Fibroblast of skin of right biceps (primary cell): Measurements from ENCODE around the gene SCN2B.

ENCODE experiments used
- DNase-seq: peaks from one replicate; pipeline ENCODE4 v3.0.0-alpha.2; 2013

Gene SCN2B

DNA sequence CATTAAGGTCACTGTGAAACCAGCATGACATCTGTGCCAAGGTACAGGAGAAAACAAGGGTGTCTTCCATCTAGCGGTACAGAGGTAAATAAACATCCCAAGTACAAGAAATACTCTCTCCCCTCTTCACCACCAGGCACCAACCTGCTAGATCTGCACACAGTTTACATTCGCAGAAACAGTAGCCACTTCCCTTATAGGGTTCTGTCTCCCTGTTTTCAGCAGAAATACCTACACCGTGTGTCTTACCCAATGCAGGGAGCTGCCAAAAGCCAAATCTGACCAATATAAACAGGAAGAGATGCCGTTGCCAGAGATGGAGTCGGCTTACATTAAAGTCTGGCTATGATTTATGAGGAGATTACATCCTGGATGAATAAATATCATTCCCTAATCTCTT is 25.0 kb downstream of the SCN2B start:
- DNase-seq: peak; percentile 15

DNA sequence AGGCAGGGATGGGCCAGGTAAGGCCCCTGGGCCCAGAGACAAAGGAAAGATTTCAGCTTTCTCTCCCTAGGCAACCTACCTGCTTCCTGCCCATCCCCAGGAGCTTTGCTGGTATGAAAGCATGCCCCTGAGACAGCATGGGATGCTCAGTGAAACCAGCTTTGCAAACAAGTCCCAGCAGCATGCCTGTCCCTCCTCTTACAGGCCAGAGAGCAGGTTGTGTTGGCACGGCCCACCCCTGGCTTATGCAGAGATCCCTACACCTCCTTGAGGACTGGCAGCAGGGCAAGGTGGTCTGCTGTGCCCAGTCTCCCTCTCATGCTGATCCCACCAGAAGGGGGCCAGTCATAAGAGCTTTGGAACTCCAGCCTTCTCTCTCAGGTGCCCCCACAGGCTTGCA is 26.9 kb downstream of the SCN2B start:
- DNase-seq: no peak

DNA sequence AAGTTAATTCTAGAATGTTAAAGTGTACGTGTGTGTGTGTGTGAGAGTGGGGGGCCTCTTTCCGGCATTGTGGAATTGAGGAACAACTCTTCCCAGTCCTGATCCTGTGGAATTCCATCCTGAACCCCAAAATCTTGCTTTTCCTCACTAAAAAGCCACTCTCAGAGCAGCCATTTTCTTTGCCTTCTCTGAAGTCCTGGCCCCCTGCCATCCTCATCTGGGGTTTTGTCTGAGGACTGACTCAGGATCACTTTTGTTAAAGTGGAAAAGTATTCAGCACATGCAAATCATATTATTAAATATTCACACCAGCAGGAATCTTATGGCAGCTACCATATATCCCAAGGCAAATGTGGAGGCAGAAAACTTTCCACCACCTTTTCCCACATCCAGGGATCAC is 27.6 kb downstream of the SCN2B start:
- peak; percentile 17 for DNase-seq

DNA sequence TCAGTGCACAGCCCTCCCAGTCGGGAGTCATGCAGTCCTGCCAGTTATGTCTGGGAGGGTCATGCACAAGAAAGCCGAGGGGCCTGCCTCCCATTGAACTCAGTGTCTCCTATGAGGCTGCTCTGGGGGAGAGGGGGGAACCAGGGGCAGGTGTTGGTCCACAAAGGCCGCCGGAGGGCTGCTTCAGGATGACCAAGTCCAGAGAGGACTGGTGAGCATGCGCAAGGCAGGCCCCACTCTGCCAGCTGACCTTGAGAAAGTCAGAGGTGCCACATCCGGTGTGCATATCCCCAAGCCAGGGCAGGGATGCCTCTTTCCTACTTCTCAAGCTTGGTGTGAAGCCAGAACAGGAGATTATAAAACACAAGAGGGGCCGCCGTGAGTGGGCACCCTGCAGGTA is 28.2 kb downstream of the SCN2B start:
- no peak for DNase-seq

DNA sequence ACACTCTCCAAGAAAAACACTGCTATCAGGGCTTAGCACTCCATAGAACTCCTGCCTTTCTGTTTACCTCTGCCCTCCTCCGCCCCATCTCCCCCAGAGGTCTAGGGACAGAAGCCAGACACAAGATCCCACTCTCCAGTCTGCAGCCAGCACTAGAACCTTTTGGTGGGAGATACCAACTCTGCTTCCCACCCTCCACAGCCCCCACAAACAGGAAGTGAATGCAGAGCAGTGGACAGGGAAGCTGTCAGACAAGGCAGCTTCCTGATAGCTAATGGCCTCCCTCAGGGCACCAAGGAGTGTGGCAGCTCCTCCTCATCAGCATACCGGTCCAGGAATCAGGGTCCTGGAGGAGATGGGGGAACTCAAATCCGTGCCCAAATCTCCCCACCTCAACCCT is 28.9 kb downstream of the SCN2B start:
- DNase-seq: no peak

DNA sequence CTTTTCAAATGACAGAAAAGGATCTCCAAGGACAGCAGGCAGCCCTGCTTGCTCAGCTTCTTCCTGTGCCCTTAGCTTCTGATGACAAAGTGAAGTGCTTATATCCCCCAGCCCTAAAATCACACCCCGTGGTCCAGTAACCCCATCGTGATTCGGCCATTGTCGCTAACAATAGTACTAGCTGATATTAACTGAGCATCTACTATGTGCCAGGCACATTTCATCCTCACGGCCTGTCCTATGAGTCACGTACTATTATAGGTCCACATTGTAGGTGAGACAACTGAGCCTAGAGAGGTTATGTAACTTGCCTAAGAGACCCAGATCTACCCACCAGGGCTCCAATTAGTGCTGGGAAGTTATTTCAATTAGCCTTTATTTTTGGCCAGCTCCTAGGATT is 29.9 kb downstream of the SCN2B start:
- no peak for DNase-seq

DNA sequence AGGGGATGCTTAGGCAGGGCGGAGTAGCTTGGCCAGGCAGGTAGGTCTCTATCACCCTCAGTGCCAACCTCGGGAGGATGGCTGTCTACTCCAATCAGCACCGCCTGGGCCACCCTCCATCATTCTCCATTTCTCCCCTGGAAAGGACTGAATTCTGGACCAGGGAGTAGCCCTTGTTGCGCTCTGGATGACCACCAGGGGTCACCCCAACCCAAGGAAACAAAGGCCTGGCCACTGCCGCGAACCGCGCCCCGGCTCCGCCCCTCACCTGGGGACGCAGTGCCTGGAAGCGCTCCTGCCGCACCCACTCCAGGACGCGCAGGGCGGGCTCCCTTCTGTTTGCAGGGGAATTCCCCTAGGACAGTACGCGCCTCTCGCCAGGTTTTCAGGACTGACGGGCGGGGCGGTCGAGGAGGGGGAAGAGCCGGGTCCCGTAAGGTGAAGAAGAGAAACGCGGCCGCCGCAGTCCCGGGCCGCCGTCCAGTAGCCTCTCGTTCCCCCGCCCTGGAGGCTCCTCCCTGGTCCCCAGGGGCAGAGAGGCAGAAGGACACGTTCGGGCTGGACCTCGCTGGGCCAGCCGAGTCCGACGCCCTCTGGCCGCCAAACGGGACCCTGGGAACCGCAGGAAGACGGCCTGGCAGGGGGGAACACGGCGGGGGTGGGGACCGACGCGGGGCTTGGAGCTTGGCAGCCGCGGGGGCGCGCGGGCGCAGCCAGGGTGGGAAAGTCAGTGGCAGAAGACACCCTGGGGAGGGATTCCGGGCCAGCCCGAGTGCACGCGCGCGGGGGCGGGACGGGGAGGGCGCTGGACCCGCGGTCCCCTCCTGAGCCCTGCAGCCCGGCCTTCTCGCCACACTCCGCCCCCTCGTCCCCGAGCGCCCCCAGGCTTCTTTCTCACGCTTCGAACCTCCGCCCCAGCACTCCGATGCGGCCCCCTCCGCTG is 30.9 kb downstream of the SCN2B start:
- DNase-seq: peak; percentile 54

DNA sequence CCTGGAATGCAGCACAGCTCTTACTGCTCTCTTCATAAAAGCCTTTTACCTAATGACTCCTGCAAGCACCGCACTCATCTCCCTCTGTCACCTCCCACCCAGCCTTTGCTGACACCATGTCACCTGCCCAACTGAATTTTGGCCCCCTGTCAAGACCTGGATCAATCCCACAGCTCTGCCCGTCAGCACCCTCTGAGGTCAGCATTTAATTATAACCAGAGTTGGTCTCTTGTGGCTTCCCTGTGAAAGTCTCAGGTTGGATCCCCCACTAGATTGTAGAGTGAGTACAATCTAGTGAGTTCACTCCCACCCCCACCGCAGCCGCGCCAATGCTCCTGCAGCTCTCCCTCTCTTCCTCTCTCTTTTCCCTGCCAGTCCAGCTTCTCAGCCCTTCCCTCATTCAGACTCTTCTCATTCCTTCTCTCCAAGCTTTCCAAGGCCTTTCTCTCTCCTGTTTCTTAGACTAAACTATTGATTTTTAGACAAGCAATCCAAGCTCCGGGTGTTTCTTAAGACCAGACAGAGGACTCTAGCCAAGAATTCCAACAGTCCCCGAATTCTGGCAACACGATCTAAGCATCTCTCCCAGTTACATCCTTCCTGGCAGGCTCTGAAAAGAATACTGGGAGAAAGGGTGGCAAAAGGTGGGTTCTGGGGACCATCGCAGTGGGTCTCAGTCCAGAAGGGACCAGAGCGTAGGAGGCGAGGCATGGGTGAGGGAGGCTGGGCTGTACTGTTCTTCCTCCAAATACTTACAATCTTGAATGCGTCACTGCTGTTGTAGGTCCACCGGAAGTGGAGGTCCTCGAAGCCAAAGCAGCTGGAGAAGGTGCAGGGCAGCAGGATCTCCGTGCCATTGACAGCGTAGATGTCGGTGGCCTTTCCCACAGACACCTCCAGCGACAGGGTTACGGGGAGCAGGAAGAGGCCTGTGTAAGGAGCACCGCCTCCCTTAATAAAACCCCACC is 31.9 kb downstream of the SCN2B start:
- DNase-seq: no peak

DNA sequence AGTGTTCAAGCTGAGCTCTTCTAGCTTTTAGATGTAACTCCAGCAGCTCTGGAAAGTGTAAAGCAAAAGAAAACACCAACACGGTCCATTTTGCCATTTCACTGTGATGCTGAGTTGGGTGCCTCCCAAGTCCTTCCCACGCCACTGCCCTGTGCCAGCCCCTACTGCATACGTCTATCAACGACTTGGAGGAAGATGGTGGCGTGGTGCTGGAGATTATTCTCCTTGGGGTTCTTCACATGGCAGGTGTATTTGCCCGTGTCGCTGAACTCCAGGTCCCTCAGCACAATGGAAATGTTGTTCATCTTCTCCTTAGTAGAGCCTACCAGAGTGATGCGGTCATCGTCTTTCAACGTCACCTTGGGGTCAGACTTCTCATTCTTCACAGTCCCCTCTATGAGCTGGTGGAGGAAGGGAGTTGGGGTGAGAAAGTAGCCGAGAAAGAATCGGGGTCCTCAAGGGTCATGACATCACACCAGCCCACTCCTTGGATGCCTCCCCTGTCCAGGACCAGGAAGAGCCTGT is 32.7 kb downstream of the SCN2B start:
- no peak for DNase-seq

DNA sequence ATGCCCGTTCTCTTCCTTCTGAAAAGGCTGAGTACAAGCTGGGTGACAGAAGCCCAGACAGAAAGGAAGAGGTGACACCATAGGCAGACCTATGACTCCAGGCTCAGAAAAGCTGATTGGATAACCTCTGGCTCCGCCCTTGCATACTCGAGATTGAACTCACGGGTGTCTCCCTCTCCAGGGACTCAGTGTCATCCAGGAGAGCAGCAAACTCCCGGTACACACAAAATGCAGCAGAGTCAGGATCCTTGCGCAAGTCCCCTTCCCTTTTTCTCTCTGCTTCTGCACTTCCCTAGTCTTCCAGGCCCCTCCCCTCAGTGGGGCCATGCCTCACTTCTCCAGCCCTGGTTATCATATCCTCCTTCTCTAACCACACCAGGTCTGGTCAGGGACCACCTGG is 33.6 kb downstream of the SCN2B start:
- DNase-seq: no peak

DNA sequence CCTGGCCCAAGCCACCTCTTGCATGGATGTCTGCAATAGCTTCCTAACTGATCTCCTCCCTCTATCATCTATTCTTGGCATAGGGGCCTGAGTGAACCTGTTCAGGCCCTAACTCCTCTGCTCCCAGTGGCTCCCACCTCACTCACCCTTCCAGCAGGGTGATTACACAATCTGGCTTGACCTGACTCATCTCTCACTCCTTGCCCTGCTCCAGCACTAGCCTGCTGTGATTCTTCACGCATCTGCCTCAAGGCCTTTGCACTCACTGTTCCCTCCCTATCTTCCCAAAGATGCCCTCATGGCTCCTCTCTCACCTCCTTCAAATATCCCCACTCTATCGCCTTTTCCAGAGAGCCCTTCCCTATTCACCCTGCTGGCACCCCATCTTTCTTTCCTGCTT is 34.4 kb downstream of the SCN2B start:
- DNase-seq: no peak

DNA sequence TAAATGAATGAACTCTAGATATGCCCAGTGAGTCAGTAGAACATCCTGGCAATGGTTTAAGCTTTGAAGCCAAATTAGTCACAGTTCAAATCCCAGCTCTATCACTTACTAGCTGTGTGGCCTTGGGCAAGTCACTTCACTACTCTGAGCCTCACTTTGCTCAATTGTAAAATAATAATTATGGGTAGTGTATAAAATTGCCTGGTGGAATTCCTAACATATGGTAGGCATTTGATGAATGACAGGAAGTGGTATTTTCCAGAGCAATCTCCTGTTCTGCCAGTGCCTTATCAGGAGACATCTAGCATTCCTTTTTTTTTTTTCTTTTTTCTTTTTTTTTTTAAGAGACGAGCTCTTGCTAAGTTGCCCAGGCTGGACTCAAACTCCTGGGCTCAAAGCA is 36.9 kb downstream of the SCN2B start:
- DNase-seq: peak; percentile 11

DNA sequence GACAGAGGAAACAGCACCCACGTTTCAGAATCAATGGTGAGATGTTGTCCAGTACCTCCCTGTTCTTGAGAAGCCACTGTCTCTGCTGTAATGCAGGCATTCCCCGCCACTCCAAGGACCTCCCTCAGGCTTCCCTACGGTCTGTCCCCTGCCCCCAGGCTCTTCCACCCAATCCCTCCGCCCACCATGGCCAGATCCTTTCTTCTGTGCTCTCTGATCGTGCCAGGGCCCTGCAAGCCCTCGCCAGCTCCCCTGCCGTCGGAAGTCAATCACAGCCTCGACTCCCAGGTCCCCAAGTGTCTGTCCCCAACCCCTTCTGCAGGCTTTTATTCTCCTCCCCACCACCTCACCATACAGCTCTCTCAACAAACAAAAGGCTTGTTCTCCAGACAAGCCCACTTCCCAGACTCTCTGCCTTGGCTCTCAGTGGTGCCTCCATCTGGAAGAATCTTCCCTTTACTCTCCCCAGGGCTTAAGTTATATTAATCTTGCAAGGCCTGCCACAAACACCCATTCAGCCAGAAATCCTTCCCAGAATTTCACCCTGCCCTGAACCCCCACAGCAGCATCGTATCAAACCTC is 37.5 kb downstream of the SCN2B start:
- no peak for DNase-seq

DNA sequence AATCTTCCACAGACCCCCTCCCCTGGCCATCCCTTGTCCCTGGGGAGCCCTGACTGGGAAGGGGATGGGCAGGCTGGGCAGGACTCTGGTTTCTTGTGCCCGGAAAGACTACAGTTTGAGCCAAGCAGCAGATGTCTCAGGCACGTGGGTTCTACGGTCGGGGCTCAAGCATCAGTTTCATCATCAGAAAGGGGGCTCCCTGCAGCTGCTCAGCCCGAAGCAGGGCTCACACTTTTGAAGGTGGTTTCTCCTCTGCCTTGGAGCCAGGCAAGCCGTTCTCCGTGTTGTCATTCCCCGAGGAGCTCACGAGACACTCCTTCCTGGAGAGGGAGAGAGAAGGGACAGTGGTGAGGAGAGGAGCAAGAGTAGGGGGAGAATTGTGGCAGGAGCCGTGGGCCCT is 39.6 kb downstream of the SCN2B start:
- DNase-seq: no peak

DNA sequence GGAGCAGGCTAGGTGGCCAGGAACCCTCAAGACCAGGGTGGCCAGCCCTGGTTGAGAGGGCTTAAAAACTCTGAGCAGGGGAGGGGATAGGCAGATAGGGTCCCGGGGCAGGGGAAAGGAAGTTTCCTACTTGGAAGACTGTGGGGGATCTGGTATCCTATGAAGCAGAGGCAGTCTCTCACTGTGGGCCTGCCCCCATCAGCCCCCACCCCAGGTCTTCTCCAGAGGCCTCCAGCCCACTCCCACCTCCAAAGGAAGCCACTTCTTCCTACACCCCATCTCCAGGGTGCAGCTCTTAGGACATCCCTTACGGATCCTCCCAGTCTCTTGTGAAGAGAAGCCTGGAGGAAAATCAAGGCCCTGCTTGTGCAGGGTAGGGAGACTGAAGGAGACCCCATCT is 40.1 kb downstream of the SCN2B start:
- DNase-seq: no peak

DNA sequence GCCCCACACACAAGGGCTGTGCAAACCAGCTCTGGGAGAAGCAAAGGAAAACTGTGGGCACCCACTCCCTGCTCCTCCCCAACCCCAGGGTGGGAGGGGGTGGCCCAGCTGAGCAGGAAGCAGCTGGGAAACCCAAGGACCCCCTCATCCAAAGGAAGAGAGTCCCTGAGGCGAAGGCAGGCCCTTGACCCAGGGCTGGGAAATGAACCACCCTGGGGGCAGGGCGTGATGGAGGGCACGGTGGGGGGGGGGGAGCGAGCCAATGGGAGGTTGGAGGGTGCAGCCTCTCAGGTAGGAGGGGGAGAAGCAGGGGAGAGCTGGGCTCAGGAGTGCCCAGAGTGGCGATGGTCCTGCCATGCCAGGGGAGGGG is 40.7 kb downstream of the SCN2B start:
- DNase-seq: no peak

DNA sequence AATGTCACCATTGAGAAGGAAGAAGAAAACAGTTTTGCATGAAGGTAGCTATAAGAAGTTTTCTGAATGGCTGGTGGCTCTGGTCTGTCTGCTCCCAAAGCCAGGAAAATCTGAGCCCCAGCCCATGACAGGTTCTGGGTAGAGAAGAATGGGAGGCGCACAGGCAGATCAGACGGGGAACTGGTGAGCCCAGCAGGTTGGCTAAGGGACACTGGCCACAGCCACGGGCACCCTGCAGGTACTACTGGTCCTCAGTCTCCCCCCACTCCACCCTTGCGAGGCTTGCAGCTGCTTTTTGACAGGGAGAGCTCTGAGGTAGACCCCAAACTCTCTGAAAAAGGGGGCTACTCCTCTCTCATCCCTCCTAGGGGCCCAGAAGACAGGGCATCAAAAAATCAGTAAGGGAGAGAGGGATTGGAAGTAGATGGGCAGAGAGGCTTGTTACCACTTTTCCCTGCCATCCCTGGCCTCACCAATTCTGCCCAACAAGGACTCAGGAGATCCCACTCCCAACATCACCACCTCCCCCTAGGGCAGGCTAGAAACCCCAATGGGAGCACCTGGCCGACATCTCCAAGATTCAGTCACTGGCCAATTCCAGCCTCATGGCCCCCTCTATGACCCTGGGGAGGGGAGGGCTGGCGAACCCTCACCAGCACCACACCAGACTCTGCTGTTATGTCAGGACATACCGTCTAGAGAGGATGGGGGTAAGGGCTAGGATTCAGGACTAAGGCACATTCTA is 41.2 kb downstream of the SCN2B start:
- DNase-seq: no peak

DNA sequence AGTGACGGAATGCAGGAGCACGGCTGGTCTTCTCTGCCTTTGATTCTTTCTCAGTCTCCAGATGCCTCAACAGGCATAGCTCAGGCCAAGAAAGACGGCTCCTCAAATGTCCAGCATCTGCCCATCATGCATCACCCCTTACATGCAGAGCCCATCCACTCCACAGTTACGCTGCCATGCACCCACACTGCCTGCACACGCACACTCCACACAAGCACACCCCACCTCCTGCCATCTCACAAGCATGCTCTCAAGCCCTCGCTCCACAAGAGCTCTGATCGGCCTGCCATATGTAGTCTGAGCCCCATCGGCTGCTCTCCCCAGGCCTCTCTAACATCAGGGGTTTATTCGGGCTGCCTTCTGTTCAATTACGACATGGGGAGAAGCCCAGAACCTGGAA is 42.6 kb downstream of the SCN2B start:
- DNase-seq: no peak

DNA sequence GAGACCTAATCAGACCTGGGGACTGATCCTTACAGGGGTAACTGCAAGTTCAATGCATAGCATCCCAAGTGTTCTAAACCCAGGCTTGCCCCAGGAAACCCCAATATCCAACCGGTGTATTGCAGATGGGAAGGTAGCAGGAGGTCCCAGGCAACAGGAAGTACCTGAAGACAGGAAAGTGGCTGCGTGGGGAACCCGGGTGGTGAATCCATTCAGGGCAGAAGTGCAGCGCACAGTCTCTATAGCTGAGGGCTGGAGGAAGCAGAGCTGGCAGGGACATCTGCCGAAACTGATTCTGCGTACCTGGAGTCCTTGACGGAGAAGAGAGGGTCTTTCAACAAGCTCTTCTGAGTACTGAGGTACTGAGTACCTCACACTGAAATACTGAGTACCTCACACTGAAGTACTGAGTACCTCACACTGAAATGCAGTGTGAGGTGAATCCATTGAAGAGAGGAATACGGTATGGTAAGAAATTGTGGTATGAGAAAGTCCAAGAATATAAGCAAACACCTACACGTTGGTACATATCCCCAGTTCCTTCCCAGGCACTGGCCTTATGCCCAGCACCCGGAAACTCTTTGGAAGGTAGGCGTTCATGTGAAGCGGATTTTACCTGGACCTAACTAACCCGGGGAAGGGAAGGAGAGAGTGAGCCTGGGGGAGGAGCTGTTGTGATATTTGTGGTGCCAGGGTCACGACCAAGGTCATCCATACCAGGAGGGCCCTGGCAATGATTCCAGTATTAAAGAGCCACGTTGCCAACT is 43.9 kb downstream of the SCN2B start:
- DNase-seq: no peak

DNA sequence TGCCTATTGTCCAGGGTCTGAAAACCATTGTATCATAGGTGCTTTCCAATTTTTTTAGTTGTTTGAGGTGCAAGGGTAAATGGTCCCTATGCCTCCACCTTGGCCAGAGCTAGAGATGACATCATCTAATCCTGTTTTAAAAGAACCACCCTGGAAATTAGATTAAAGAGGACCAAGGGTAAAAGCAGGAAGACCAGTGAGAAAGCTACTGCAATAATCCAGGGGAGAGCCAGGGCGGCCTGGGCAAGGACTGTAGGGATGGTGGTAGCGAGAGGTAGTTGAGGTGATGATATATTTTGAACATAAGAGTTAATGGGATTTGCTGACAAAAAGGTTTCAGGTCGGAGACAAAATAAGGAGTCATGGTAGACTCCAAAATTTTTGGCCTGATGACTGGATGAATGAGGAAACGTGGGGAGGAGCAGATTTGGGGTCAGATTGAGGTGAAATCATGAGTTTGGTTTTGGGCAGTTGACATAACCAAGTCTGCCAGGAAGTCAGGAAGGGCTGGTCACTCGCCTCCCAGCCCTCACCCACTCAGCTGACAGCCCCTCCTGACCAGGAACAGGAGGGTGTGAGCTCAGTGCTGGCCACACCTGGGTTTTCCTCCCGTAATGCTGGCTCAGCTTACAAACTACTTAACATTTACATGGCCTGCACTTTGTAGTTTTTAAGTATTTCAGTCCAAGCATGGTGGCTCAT is 46.8 kb downstream of the SCN2B start:
- no peak for DNase-seq
